Activated naive CD8-positive, alpha-beta T cell (primary cell): ENCODE measurements around the gene RNF144B.
"Not testable (repeated sequence)": the region's sequence is repeated elsewhere in the genome, so short reads cannot be mapped to it uniquely, and the experiment has no call there.

Experiments
- H3K27ac Mint-ChIP-seq: one replicate; pipeline ENCODE4 v1.8.0; 2021; ENCODE audit warnings: mixed read lengths
- H3K27me3 Mint-ChIP-seq: one replicate; pipeline ENCODE4 v1.8.0; 2021; ENCODE audit warnings: mixed read lengths
- H3K36me3 Mint-ChIP-seq: one replicate; pipeline ENCODE4 v1.8.0; 2021; ENCODE audit warnings: mixed read lengths
- H3K4me1 Mint-ChIP-seq: one replicate; pipeline ENCODE4 v1.8.0; 2021; ENCODE audit warnings: low read depth, mixed read lengths
- H3K4me3 Mint-ChIP-seq: one replicate; pipeline ENCODE4 v1.8.0; 2021; ENCODE audit warnings: mild to moderate bottlenecking, mixed read lengths
- H3K9me3 Mint-ChIP-seq: one replicate; pipeline ENCODE4 v1.8.0; 2021; ENCODE audit warnings: low read depth, mixed read lengths

RNF144B gene

DNA sequence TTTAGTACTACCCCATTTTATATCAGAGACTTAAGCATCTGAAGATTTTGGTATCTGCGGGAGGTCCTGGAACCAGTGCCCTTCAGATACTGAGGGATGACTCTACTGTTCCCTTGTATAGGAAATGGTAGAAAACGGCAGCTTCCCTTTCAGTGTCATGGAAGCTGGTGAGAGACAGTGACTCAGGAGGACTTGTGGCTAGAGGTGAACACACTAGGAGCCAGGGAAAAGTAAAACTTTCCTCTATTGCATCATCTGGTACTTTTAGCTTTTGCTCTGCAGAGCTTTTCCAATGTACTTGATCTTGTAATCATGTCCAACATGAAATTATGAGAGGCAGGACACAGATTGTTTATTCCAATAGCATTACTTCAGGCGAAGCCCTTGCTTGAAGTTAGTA is 45.0 kb downstream of the RNF144B start:
- H3K27ac Mint-ChIP-seq = no peak overlapping the region
- H3K27me3 Mint-ChIP-seq = no peaks in the 10 kb centered on the region
- no peak overlapping the region for H3K4me3 Mint-ChIP-seq
- H3K4me1 Mint-ChIP-seq = no peaks in the 10 kb centered on the region
- H3K9me3 Mint-ChIP-seq = no peaks in the 10 kb centered on the region
- peaks cover 40% of the 10 kb centered on the region for H3K36me3 Mint-ChIP-seq

GRCh38 chr6:18432619-18433018 is 45.5 kb downstream of the RNF144B start:
- Mint-ChIP-seq H3K27me3 (no peaks in the 10 kb centered on the region), H3K4me1 (no peaks in the 10 kb centered on the region), H3K4me3 (no peak overlapping the region), H3K36me3 (peaks cover 38% of the 10 kb centered on the region), H3K27ac (no peak overlapping the region), H3K9me3 (no peaks in the 10 kb centered on the region)

- H3K27me3 Mint-ChIP-seq = no peaks in the 10 kb centered on the region
- H3K27ac Mint-ChIP-seq = no peak overlapping the region
- no peak overlapping the region for H3K4me3 Mint-ChIP-seq
- H3K36me3 Mint-ChIP-seq = peaks cover 34% of the 10 kb centered on the region
- H3K9me3 Mint-ChIP-seq = no peaks in the 10 kb centered on the region
- peaks cover 1% of the 10 kb centered on the region for H3K4me1 Mint-ChIP-seq
These were observed 45.9 kb downstream of the RNF144B start for GRCh38 chr6:18433059-18433458.

DNA sequence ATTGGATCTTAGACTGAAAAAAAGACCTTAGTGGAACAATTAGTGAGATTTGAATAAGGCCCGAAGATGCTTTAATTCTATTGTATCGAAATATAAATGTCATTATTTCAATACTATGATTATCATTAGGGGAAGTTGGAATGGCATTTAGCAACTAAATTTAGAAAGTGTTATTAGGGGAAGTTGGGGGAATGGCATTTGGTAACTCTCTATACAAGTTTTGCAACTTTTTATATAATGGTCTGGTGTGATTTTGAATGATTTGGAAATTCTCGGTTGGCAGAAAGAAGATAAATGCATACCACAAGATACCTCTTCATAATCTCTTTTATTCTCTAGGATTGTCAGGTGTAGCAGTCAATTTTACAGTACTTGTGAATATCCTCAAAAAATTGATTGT is 49.2 kb downstream of the RNF144B start:
- Mint-ChIP-seq H3K4me1 (peaks cover 10% of the 10 kb centered on the region), H3K9me3 (no peaks in the 10 kb centered on the region), H3K27ac (no peak overlapping the region), H3K36me3 (peaks cover 29% of the 10 kb centered on the region), H3K27me3 (no peaks in the 10 kb centered on the region), H3K4me3 (no peak overlapping the region)

DNA sequence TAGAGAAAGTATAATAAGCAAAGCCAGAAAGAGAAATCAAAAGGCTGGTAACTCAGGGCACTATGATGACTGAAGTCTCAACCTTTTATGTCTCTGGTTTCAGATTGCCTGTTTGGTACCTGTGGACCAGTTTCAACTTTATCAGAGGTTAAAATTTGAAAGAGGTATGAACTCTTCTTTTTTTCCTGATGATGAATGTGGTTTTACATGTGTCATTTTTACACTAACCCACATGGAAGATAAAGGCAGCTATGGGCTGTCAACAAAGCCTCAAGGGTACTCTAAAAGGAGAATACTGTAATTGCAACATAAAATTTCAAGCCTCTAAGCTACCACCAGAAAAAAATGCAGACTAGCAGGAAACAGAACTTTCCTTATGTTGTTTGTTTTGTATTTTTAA is 52.4 kb downstream of the RNF144B start:
- Mint-ChIP-seq H3K4me1 (peaks cover 10% of the 10 kb centered on the region), H3K36me3 (peaks cover 16% of the 10 kb centered on the region), H3K27me3 (no peaks in the 10 kb centered on the region), H3K27ac (no peak overlapping the region), H3K9me3 (no peaks in the 10 kb centered on the region), H3K4me3 (no peak overlapping the region)

- Mint-ChIP-seq H3K27me3 (no peaks in the 10 kb centered on the region), H3K4me3 (no peak overlapping the region), H3K9me3 (no peaks in the 10 kb centered on the region), H3K27ac (no peak overlapping the region), H3K4me1 (peaks cover 10% of the 10 kb centered on the region), H3K36me3 (peaks cover 10% of the 10 kb centered on the region)
These were observed 54.3 kb downstream of the RNF144B start for GRCh38 chr6:18441251-18441979.

DNA sequence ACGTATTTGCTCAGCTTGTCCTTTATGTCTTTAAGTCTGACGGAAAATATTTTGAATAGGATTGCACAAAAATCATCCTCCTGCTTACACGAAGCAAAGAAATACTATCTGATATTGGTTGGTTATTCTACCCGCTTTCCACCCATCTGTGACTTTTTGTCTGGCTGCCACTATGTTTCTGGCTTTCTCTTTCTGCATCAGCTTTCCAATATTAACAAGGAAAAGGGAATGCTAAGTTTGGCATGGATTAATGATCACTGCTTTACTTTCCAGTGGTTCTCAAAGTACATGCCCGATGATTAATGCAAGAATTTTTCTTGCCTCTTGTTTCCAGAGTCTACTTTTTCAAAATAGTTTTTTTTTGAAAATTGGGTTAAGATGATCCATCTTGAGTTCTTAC is 57.0 kb downstream of the RNF144B start:
- Mint-ChIP-seq H3K4me3 (no peak overlapping the region), H3K27ac (no peak overlapping the region), H3K27me3 (no peaks in the 10 kb centered on the region), H3K4me1 (peaks cover 6% of the 10 kb centered on the region), H3K36me3 (peaks cover 10% of the 10 kb centered on the region), H3K9me3 (no peaks in the 10 kb centered on the region)

DNA sequence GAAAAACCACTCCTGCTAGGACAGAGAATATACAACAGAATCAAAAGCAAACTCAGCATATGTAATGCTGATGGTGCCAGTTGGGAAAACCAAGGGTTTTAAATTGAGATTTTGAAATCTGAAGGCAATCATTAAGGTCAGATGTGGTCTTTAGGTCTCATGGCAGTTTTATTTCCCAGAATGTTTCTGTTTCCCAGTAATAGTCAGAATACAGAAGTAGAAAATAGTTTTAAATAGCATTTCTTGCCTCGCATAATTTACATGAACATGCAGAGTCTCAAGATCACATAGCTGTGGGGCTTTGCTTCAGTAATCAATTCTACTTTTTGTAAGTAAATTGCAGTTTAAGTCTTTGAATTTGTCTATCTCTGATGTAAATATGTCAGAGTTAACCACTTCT is 58.1 kb downstream of the RNF144B start:
- no peak overlapping the region for H3K4me3 Mint-ChIP-seq
- H3K27ac Mint-ChIP-seq = no peak overlapping the region
- H3K36me3 Mint-ChIP-seq = peaks cover 9% of the 10 kb centered on the region
- no peaks in the 10 kb centered on the region for H3K9me3 Mint-ChIP-seq
- no peaks in the 10 kb centered on the region for H3K27me3 Mint-ChIP-seq
- H3K4me1 Mint-ChIP-seq = no peaks in the 10 kb centered on the region

- H3K36me3 Mint-ChIP-seq = peaks cover 4% of the 10 kb centered on the region
- no peak overlapping the region for H3K4me3 Mint-ChIP-seq
- no peaks in the 10 kb centered on the region for H3K27me3 Mint-ChIP-seq
- H3K27ac Mint-ChIP-seq = no peak overlapping the region
- no peaks in the 10 kb centered on the region for H3K9me3 Mint-ChIP-seq
- no peaks in the 10 kb centered on the region for H3K4me1 Mint-ChIP-seq
These were observed 59.6 kb downstream of the RNF144B start for GRCh38 chr6:18446771-18447170.

DNA sequence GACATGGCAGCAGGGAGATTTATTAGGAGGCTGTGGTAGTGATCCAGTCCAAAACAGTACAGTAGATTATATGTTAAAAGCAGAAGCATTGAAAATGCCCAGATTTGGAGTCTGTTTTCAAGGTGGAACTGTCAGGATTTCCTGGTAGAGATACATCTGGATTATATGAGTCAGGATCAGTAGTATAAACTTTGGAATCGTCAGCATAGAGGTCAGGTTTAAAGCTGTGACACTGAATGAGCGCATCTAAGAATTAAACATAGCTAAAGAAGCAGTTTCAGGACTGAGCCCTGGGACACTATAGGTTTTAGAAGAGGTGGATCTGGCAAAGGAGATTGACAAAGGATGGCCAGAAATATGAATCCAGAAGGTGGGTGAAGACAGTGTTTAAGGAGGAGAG is 60.4 kb downstream of the RNF144B start:
- no peaks in the 10 kb centered on the region for H3K27me3 Mint-ChIP-seq

GRCh38 chr6:18451756-18452155 is 64.6 kb downstream of the RNF144B start:
- no peaks in the 10 kb centered on the region for H3K27me3 Mint-ChIP-seq
- no peak overlapping the region for H3K4me3 Mint-ChIP-seq
- no peak overlapping the region for H3K27ac Mint-ChIP-seq
- H3K4me1 Mint-ChIP-seq = no peaks in the 10 kb centered on the region
- H3K36me3 Mint-ChIP-seq = peaks cover 2% of the 10 kb centered on the region
- no peaks in the 10 kb centered on the region for H3K9me3 Mint-ChIP-seq

More for the DNA sequence above, 60.4 kb downstream of the RNF144B start:
- Mint-ChIP-seq H3K36me3 (peaks cover 5% of the 10 kb centered on the region), H3K9me3 (no peaks in the 10 kb centered on the region), H3K27ac (no peak overlapping the region), H3K4me3 (no peak overlapping the region), H3K4me1 (no peaks in the 10 kb centered on the region)

- Mint-ChIP-seq H3K27me3 (no peaks in the 10 kb centered on the region), H3K9me3 (no peaks in the 10 kb centered on the region), H3K27ac (no peak overlapping the region), H3K4me3 (no peak overlapping the region), H3K36me3 (peaks cover 19% of the 10 kb centered on the region), H3K4me1 (no peaks in the 10 kb centered on the region)
These were observed 67.3 kb downstream of the RNF144B start for GRCh38 chr6:18454446-18454845.

DNA sequence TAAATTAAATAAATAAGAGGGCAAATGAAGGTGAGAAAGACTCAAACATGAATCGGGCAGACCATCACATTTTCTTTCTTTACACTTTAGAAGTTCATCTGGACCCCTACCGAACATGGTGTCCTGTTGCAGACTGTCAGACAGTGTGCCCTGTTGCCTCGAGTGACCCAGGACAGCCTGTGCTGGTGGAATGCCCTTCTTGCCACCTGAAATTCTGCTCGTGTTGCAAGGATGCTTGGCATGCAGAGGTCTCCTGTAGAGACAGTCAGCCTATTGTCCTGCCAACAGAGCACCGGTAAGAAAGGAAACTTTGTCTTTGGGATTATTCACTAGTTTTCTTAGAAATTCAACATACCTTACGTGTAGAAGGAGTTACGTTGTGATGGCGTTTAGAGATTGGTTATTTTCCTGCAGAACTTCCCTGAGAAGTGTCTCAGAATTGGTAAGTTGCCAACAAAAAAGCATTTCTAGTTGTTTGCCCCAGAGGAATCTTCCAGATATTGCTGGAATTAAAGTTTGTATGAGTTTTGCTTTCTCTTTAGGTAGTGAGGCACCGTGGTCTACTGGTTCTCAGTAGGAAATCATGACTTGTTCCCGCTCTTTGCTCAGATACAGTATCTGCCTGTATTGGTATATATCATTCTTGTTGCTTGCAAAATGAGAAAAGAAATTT is 70.1 kb downstream of the RNF144B start:
- no peaks in the 10 kb centered on the region for H3K9me3 Mint-ChIP-seq
- no peaks in the 10 kb centered on the region for H3K4me1 Mint-ChIP-seq
- no peaks in the 10 kb centered on the region for H3K27me3 Mint-ChIP-seq
- H3K27ac Mint-ChIP-seq = no peak overlapping the region
- H3K36me3 Mint-ChIP-seq = peaks cover 39% of the 10 kb centered on the region
- no peak overlapping the region for H3K4me3 Mint-ChIP-seq

DNA sequence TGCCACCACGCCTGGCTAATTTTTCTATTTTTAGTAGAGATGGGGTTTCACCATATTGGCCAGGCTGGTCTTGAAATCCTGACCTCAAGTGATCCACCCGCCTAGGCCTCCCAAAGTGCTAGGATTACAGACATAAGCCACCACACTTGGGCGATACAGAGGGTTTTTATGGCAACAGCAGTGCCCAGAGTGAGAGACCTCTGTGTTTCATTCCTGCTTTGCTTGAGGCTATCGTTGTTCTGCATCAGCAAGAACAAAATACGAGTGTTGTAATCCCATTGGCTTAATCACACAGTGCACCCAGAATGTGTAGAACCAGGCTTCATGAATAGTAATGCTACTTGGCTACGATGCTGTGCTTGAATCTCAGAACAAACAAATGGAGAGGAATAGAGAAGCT is 70.9 kb downstream of the RNF144B start:
- not testable (repeated sequence) for H3K4me1 Mint-ChIP-seq, H3K9me3 Mint-ChIP-seq, H3K4me3 Mint-ChIP-seq, H3K27me3 Mint-ChIP-seq, H3K27ac Mint-ChIP-seq
- H3K36me3 Mint-ChIP-seq = peaks cover 44% of the 10 kb centered on the region

GRCh38 chr6:18463429-18463828 is 76.3 kb downstream of the RNF144B start:
- H3K4me3 Mint-ChIP-seq = no peak overlapping the region
- no peaks in the 10 kb centered on the region for H3K4me1 Mint-ChIP-seq
- no peak overlapping the region for H3K27ac Mint-ChIP-seq
- H3K27me3 Mint-ChIP-seq = no peaks in the 10 kb centered on the region
- H3K9me3 Mint-ChIP-seq = no peaks in the 10 kb centered on the region
- peaks cover 59% of the 10 kb centered on the region for H3K36me3 Mint-ChIP-seq

DNA sequence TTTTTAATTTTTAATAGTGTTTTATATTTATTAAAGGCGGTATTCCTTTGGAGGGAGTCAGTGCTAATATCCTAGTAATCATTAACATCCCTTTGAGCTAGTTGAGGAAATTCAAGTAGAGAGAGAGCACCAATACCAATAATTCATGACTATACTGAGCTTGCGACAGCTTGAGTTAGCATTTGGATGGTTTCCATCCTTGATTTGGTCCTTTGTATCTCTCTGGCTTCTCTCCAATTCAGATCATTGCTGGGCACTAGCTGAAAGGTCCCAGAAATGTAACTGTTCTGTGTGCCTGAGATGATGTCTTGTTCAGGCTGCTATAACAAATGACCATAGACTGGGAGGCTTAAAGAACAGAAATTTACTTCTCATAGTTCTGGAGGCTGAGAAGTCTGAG is 77.0 kb downstream of the RNF144B start:
- Mint-ChIP-seq H3K4me1 (no peaks in the 10 kb centered on the region), H3K36me3 (peaks cover 57% of the 10 kb centered on the region), H3K9me3 (no peaks in the 10 kb centered on the region), H3K4me3 (no peak overlapping the region), H3K27me3 (no peaks in the 10 kb centered on the region), H3K27ac (no peak overlapping the region)
